ENCODE data around the gene GOSR1. TPM values are rescaled to one million over a fixed set of nuclear protein-coding genes. Genes with fewer than 3 reads are reported as not detected.
"Not testable (repeated sequence)": the region's sequence is repeated elsewhere in the genome, so short reads cannot be mapped to it uniquely, and the experiment has no call there.

GOSR1 gene
- total RNA-seq, 4 donors from 2014 or later = 41.6 to 58.7 (median 48.8) TPM

DNA sequence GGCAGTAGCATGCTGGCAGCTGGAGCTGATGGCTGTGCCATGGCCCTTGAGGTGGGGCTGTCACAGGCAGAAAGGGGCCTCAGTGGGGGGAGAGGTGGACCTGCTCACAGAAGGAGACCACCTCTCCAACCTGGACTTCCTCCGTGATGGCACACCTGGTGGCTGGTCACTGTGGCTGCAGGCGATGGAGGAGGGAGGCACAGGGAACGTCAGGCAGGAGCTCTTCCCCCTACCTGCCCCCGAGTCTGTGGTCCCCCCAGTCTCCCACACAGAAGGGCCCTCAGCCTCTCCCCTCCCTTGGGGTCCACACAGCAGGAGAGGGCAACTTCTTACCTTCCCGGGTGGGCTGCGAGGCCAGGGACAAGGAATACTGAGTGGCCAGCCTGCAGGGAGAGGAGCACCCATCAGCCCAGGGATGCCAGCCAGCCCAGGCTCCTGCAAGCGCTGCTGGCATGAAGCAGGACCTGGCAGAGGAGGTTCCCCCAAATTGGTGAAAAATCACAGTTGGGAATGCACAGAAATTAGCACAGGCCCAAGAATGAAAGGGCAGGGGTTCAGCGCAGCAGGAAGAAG lies 96.5 kb downstream of the GOSR1 start:
- no peak for ATAC-seq (ENCODE audit: low FRiP score)
- TF ChIP-seq, protein P1, sequence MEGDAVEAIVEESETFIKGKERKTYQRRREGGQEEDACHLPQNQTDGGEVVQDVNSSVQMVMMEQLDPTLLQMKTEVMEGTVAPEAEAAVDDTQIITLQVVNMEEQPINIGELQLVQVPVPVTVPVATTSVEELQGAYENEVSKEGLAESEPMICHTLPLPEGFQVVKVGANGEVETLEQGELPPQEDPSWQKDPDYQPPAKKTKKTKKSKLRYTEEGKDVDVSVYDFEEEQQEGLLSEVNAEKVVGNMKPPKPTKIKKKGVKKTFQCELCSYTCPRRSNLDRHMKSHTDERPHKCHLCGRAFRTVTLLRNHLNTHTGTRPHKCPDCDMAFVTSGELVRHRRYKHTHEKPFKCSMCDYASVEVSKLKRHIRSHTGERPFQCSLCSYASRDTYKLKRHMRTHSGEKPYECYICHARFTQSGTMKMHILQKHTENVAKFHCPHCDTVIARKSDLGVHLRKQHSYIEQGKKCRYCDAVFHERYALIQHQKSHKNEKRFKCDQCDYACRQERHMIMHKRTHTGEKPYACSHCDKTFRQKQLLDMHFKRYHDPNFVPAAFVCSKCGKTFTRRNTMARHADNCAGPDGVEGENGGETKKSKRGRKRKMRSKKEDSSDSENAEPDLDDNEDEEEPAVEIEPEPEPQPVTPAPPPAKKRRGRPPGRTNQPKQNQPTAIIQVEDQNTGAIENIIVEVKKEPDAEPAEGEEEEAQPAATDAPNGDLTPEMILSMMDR (IDR thresholded peaks at IDR 0.05) = no peak
- no peak for DNase-seq (ENCODE audit: low spot score)

DNA sequence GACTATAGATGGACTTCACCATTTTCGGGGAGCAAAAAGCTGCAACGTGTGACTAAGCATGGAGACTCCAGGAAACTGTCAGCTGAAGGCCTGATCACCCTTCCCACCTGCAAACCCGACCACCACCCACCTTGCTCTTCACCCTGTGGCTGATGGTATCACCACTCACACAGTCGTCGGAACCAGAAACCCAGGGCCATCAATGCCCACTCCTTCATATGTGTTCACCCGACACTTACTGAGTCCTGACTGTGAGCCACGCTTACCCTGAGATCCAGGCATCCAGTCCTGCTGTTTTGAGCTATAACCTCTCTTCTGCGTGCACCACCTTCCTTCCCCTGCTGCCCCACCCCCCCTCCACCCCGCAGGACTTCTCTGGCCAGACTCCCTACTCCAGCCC lies 97.1 kb downstream of the GOSR1 start:
- not testable (repeated sequence) for ATAC-seq (ENCODE audit: low FRiP score); DNase-seq (ENCODE audit: low spot score)

DNA sequence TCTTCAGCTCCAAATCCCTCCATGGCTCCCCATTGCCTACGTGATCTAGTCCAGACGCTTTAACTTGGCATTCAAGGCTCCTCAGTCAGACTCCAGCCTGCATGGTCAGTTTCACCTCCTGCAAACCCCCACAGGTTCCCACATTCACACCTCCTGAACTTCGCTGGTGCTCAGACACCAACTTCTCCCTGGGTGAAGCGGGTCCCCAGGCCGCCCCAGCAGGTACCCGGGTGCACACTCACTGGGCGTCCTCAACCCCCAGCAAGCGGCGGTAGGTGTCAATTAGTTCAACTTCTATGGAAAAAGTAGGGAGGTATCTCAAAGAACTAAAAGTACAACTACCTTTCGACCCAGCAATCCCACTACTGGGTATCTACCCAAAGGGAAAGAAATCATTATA lies 97.6 kb downstream of the GOSR1 start:
- not testable (repeated sequence) for ATAC-seq (ENCODE audit: low FRiP score); DNase-seq (ENCODE audit: low spot score)

DNA sequence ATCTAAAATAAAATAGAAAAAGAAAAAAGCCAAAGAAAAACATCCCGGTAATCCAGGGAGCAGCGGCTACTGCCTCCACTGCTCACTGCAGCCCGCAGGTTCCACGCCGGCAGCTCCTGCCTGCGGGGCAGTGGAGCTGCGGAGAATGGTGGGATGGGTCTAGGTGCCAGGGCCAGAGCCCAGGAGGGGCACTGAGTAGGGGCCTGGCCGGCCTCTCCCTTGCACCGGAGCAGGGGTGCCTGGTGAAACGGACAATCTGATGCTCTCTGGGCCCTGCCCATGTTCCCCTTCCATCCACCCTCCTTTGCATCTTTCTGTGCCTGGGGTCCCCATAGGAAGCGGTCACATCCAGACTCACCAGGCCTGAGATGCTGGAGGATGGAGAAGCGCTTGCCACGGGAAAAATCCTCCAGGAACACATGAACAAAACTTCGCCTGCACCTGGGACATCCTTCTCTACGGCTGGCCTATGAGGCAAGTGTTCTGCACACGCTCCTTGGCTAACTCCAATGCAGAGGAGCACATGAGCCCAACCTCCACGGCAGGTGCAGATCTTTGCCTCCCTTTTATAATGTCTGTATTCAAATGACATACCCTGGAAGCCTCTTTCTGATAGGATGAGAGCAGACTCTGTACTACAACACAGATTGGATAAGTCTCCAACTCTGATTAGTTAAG lies 98.6 kb downstream of the GOSR1 start:
- not testable (repeated sequence) for ATAC-seq (ENCODE audit: low FRiP score); DNase-seq (ENCODE audit: low spot score)

DNA sequence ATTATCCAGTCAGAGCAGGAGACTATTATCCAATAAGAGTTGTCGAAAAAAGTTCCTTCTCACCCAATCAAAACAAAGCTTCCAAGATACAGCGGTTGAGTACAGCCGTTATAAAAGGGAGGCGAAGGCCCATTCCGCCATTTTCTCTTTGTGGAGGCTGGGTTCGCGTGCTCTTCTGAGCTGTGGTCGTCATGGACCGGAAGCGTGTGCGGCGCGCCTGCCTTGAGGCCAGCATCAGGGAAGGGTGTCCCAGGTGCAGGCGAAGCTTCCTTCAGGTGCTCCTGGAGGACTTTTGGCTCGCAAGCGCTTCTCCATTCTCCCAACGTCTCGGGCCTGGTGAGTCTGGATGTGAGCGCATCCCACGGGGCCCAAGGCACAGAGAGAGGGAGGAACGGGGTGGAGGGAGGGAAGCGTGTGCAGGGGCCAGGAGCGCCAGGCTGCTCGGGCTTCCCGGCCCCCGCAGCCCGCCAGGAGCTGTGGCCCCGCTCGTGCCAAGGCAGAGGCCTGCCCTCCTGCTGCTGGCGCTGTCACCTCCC lies 99.2 kb downstream of the GOSR1 start:
- TF ChIP-seq, protein P1 (IDR thresholded peaks at IDR 0.05) = no peak
- ATAC-seq (ENCODE audit: low FRiP score) (no peak), DNase-seq (ENCODE audit: low spot score) (no peak)

Other genes with a start within 250 kb of the GOSR1 start
- gene SLC6A4, start 241.7 kb upstream of the GOSR1 start, total RNA-seq = 1 to 10 TPM; 1.1 to 2.3 (median 1.2) TPM
- 10 to 100 TPM; 19.1 to 33.9 (median 28.3) TPM for gene BLMH, start 185.5 kb upstream of the GOSR1 start, total RNA-seq
- gene TMIGD1, start 143.4 kb upstream of the GOSR1 start, total RNA-seq = not detected
- gene CPD, start 98.5 kb upstream of the GOSR1 start, total RNA-seq = 100 to 1,000 TPM in 1 of 4 donors, 10 to 100 TPM in 3; 57.2 to 101 (median 82.2) TPM